ENCODE data around the gene TEAD1.

Gene TEAD1

GRCh38 chr11:12667646-12668045, 6.6 kb upstream of the TEAD1 start:
- no peak for DNase-seq

DNA sequence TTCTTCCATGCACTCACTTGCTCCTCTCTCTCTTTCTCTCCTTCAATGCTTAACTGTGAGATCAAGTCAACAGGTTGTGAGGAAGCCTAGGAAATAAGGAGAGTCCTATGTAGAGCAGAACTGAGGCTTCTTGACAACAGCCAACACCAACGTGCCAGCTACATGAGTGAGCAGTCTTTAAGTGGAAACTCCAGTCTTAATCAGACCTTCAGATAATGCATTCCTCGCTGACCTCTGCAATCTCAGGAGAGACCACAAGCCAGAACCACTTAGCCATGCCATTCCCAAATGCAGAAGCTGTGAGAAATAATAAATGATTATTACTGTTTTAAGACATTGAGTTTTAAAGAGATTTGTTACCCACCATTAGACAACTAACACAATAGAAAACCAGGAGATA, 6.1 kb upstream of the TEAD1 start:
- DNase-seq = no peak

GRCh38 chr11:12669930-12670329, 4.3 kb upstream of the TEAD1 start:
- DNase-seq = peak; percentile 53

DNA sequence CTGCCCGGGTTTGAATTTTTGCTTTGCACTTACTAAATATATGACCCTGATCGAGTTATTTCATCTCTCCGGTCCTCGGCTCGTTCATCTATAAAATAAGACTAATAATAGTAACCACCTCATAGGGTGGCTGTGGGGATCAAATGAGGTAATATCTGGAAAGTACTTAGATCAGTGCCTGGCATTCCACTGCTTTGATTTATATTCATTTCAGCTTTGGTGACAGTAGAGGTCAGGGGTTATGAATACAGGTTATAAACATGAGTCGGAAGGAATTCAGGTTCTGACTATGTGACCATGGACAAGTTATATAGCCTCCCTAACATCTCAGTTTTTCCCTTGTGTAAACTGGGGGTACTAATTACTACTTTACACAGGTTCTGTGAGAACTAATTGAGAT, 2.9 kb upstream of the TEAD1 start:
- peak; percentile 49 for DNase-seq

DNA sequence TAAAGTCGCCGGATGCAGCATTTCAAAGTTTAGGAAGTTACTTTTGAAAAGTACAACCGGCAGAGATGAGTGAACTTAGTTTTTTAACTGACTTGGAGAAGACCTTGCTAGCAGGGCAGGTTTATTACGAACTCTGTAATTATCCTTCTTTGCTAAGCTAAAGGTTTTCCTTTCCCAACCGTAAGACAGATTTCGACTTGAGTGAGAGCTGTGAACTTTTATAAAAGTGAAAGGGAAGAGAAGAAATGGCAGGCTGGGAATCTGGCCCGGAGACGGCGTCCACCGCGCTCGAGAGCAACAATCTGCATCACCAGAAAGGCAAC, 659 bp upstream of the TEAD1 start:
- DNase-seq = no peak

DNA sequence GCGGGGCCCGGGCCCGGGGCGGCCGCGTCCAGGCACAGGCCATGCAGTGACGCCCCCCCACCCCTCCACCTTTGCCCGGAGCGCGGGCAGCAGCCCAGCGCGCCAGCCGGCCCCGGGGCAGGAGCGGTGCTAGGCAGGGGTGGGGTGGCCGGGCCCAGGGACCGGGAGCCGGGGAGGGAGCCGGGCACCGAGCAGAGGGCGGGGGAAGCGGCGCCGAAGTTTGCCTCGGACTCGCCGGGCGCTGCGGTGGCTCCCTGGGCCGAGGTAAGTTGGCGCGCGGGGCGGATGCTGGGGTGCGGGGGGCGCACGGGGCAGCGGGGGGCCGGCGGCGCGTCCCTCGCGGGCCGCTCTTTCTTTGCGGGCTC, 332 bp downstream of the TEAD1 start:
- DNase-seq = no peak

GRCh38 chr11:12674936-12675696, 895 bp downstream of the TEAD1 start:
- DNase-seq = peak; percentile 45

DNA sequence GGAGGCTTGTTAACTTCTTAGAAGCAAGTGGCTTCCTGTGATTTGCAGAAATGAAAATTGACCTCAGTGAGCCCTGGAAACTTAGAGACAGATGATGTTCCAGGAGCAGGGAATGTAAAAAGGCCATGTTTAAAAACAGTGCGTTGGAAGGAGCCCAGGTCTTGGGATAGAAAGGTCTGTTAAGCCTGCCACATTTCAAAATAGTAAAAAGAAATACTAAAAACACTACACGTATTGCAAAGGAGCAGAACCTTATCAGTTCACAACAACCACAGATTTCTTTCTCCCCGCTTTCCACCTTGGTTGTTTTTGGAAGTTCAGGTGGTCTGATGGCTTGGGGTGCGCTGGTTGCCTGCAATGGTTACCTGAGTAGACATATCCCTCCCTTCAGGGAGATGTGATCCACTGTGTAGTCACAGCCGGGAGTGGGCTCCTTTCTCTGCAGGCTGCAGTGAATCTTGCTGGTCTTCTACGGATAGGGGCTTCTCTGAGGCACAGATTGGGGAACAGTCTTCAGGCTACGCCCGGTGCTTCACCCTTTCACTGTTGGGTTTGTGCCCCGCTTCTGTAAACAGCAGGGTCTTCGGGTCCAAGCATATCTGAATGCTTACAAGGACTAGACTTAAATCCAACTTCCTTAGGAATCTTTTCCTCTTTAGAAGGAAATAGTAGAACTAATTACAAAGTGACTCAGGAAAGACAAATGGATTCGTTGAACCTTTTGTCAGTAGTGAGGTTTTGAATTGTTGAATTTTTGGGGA, 1.9 kb downstream of the TEAD1 start:
- DNase-seq = peak; percentile 52

- peak; percentile 67 for DNase-seq
Observed at GRCh38 chr11:12677131-12677530, 2.9 kb downstream of the TEAD1 start.

DNA sequence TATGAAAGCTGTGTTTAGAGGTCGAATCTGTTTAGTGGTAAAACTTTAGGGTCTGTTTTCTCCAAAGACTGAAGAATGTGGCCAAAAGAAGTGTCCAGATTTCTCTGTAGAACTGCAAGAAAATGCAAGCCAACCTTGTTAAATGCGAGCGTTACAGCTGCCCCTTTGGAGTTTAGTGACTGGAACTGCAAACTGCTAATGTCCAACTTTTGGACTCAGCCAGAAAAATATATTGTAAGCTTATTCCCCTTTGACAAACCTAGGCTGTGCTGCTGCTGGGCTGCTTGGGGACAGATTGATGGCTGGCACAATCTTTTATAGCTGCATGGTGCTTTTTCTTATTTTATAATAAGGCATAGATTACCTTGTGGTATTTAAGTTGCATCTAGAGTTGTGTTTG, 3.9 kb downstream of the TEAD1 start:
- no peak for DNase-seq

DNA sequence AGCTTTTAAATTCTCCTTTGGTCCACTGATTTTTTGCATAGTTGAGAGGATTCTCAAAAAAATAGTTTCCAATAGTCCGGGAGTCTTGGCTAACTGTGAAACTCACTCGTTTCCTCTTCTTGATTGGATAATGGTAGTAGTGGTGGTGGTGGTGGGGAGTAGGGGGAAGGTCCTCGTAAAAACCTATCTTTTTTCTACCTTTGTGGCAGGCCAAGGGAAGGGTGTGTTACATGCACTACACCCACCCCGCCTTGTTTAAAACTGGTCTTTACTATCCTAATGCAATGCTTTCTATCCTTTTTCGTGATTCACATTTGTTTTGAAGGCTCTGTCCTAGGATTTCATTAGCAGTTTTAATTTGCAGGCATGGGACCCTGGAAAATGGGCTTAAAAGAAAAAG, 4.8 kb downstream of the TEAD1 start:
- DNase-seq = no peak

GRCh38 chr11:12679471-12679870, 5.2 kb downstream of the TEAD1 start:
- no peak for DNase-seq

GRCh38 chr11:12680246-12680939, 6.2 kb downstream of the TEAD1 start:
- peak; percentile 90 for DNase-seq

GRCh38 chr11:12680940-12681258, 6.7 kb downstream of the TEAD1 start:
- no peak for DNase-seq

DNA sequence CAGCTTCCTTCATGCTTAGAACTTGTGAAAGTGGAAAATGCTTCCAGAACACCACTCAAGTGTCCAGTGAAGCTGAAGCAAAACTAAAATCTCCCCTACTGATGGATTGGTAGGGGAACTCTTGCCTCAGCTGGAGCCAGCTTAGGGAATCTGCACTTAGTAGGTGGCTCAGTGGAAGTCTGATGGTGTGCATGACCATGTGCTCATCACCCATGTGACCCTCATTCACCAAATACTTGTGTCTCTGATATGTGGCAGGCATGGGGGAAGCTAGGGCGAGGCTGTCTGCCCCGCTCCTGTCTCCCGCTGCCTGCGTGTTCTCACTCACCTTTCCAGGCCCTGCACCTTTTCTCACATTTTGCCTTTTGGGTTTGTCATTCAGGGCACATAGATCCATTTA, 7.2 kb downstream of the TEAD1 start:
- DNase-seq = no peak

DNA sequence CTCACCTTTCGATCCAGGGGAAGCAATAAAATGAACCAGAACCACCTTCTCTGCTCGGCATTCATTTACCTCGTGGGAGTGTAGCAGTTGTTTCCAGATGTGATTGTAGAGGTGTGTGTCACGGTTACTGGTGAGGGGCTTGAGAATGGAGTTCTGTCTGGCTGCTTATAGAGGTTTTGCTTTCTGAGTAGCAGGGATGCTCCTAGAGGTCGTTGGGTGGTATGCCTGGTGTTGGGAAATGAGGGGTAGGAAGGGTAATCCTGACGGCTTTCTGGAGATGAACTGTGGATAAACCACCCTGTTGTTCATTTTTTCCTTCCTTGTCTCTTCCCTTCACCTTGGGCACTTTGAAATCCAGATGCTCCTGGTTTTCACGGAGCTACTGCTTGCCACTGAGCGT, 8.1 kb downstream of the TEAD1 start:
- DNase-seq = no peak

DNA sequence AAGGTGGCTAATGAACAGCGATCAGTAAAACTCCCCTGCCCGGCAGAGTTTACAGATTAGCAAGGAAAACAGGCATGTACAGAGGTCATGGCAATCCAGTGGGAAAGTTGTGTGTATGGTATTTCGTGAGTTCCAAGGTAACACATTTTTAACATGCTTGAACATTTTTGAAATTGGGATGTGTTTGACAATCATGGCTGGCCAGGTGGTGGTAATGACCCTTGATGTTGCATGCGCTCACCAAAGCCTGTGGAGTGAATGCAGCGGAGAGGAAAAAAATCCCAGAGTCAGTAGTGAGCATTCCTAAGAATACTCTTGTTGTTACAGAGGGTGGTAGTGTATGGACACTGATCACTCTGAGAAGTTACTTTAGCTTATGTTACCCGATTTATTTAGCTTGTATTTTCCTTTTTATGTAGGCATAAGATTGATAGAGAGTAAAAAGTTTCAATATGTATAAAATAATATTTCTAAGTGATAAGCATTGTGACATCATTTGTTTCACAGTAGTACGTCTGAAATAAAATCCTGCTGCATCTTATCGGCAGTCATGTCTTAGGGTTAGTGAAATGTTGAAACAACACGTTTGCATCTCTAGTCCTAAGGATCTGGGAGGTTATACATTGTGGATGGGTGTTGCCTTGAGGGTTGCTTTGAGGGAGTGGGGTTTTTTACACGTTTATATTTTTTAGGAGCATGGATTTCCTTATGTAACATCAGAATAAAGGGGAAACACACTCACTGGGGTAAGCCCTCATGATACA, 8.7 kb downstream of the TEAD1 start:
- no peak for DNase-seq

DNA sequence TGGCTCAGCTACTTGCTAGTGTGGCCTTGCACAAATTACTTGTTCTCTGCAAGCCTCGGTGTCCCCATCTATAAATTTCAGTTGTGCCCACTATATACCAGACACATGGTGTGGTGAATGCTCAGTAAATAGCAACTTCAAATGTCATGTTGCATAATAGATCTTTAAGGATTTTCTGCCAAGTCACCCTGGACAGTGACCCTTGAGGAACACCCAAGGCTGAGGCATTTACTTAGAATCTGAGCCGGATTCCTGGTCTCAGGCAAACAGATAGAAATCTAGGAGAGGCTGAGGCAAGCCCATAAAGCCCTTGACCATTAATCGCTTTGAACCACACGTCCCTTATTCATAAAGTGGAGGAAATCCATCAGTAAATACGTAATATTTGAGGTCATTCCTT, 9.7 kb downstream of the TEAD1 start:
- DNase-seq = peak; percentile 83

DNA sequence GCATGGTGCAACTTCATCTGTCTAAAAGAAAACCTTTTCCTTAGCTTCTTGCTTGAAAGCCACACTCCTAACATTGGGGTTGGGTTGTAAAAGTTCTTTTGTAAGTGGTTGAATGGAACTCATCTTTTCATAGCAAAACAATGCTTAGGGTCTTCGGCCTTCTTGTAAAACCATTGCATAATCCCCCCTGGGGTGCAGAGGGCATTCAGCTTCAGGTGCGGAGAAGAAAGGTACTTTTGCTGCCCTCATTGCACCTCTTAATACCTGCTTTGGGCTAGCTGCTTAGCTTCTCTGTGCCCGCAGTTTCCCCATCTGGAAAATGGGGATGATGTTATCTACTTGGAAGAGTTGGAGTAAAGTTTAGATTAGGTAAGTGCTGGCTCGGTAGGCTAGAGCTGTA, 10.1 kb downstream of the TEAD1 start:
- no peak for DNase-seq

- DNase-seq = no peak
Observed at GRCh38 chr11:12684816-12685215, 10.6 kb downstream of the TEAD1 start.

DNA sequence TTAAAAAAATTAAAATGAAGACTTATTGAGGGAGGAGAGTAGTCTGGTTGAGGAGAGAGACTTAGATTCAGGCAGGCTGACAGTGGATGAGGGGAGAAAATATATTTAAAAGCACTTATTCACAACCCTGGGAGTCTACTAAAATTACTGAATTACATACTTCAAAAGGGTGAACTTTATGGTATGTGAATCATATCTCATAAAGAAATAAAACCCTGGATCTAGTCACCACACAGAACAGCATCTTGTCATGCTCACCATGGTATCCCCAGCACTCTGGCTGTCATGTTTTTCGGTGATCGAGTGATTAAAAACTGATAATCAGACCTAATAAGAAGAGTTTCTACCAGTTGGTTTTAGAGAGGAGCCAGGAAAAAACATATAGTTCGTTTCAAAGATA, 11.0 kb downstream of the TEAD1 start:
- DNase-seq = no peak

- DNase-seq = no peak
Observed at GRCh38 chr11:12686246-12687060, 12.2 kb downstream of the TEAD1 start.

GRCh38 chr11:12687216-12687623, 13.0 kb downstream of the TEAD1 start:
- no peak for DNase-seq
